ENCODE data around the gene ZNF580.

ZNF580 gene

GRCh38 chr19:55621673-55622231 is 19.1 kb upstream of the ZNF580 start:
- Histone ChIP-seq H3K4me2 (ENCODE audit: low read length) (no peak overlapping the region), H4K20me1 (ENCODE audit: insufficient read depth, low read length) (no peaks in the 10 kb centered on the region), H3K9ac (ENCODE audit: low read length) (no peak overlapping the region), H2AFZ (ENCODE audit: low read length) (no peak overlapping the region), H3K9me2 (ENCODE audit: low read depth, low read length) (no peaks in the 10 kb centered on the region), H3K27ac (ENCODE audit: low read depth, low read length, poor library complexity, severe bottlenecking) (no peak overlapping the region), H3K9me3 (ENCODE audit: low read length) (no peaks in the 10 kb centered on the region), H3K79me2 (ENCODE audit: insufficient read depth, low read length) (no peaks in the 10 kb centered on the region), H3K27me3 (ENCODE audit: insufficient read depth, low read length) (no peaks in the 10 kb centered on the region), H3K4me1 (ENCODE audit: insufficient read depth, low read length, severe bottlenecking) (peaks cover 12% of the 10 kb centered on the region), H3K36me3 (ENCODE audit: insufficient read depth, low read length) (peaks cover 7% of the 10 kb centered on the region), H3K4me3 (ENCODE audit: low read depth, low read length, poor library complexity, severe bottlenecking) (no peak overlapping the region), H3F3A (ENCODE audit: insufficient read depth, low read length) (no peaks in the 10 kb centered on the region)
- no peak for TF ChIP-seq EZH2 (IDR thresholded peaks at IDR 0.05; ENCODE audit: borderline replicate concordance, low read length)
- TF ChIP-seq CTCF (IDR thresholded peaks at IDR 0.05; ENCODE audit: low read length): no peak

- H3K9me2 ChIP-seq (ENCODE audit: low read depth, low read length): no peaks in the 10 kb centered on the region
- H3K36me3 ChIP-seq (ENCODE audit: insufficient read depth, low read length): peaks cover 3% of the 10 kb centered on the region
- no peaks in the 10 kb centered on the region for H3K27me3 ChIP-seq (ENCODE audit: insufficient read depth, low read length)
- H3K9me3 ChIP-seq (ENCODE audit: low read length): no peaks in the 10 kb centered on the region
- H3K4me3 ChIP-seq (ENCODE audit: low read depth, low read length, poor library complexity, severe bottlenecking): no peak overlapping the region
- H3K9ac ChIP-seq (ENCODE audit: low read length): no peak overlapping the region
- H3K27ac ChIP-seq (ENCODE audit: low read depth, low read length, poor library complexity, severe bottlenecking): no peak overlapping the region
- peaks cover 12% of the 10 kb centered on the region for H3K4me1 ChIP-seq (ENCODE audit: insufficient read depth, low read length, severe bottlenecking)
- no peak overlapping the region for H3K4me2 ChIP-seq (ENCODE audit: low read length)
- no peak overlapping the region for H2AFZ ChIP-seq (ENCODE audit: low read length)
- H4K20me1 ChIP-seq (ENCODE audit: insufficient read depth, low read length): no peaks in the 10 kb centered on the region
- no peaks in the 10 kb centered on the region for H3K79me2 ChIP-seq (ENCODE audit: insufficient read depth, low read length)
- no peaks in the 10 kb centered on the region for H3F3A ChIP-seq (ENCODE audit: insufficient read depth, low read length)
- TF ChIP-seq EZH2 (IDR thresholded peaks at IDR 0.05; ENCODE audit: borderline replicate concordance, low read length) (no peak), CTCF (IDR thresholded peaks at IDR 0.05; ENCODE audit: low read length) (no peak)
Observed at GRCh38 chr19:55622242-55622969, 18.4 kb upstream of the ZNF580 start.

- H4K20me1 ChIP-seq (ENCODE audit: insufficient read depth, low read length): no peaks in the 10 kb centered on the region
- H3K4me1 ChIP-seq (ENCODE audit: insufficient read depth, low read length, severe bottlenecking): peaks cover 12% of the 10 kb centered on the region
- no peak overlapping the region for H2AFZ ChIP-seq (ENCODE audit: low read length)
- TF ChIP-seq CTCF (IDR thresholded peaks at IDR 0.05; ENCODE audit: low read length) (no peak), EZH2 (IDR thresholded peaks at IDR 0.05; ENCODE audit: borderline replicate concordance, low read length) (no peak)
- H3K4me3 ChIP-seq (ENCODE audit: low read depth, low read length, poor library complexity, severe bottlenecking): no peak overlapping the region
- no peak overlapping the region for H3K27ac ChIP-seq (ENCODE audit: low read depth, low read length, poor library complexity, severe bottlenecking)
- no peaks in the 10 kb centered on the region for H3K79me2 ChIP-seq (ENCODE audit: insufficient read depth, low read length)
- H3K9ac ChIP-seq (ENCODE audit: low read length): no peak overlapping the region
- no peaks in the 10 kb centered on the region for H3K9me3 ChIP-seq (ENCODE audit: low read length)
- H3K4me2 ChIP-seq (ENCODE audit: low read length): no peak overlapping the region
- H3K9me2 ChIP-seq (ENCODE audit: low read depth, low read length): no peaks in the 10 kb centered on the region
- H3K36me3 ChIP-seq (ENCODE audit: insufficient read depth, low read length): no peaks in the 10 kb centered on the region
- no peaks in the 10 kb centered on the region for H3F3A ChIP-seq (ENCODE audit: insufficient read depth, low read length)
- H3K27me3 ChIP-seq (ENCODE audit: insufficient read depth, low read length): no peaks in the 10 kb centered on the region
Observed at GRCh38 chr19:55623130-55623529, 17.7 kb upstream of the ZNF580 start.
